Esophagus muscularis mucosa (tissue), 4 donors: ENCODE data around the gene SREBF1. TPM values are rescaled to one million over a fixed set of nuclear protein-coding genes. Genes with fewer than 3 reads are reported as not detected.

Source experiments
- DNase-seq: peaks from one replicate; pipeline ENCODE4 v3.0.0-alpha.2; 2017; ENCODE audit errors: extremely low spot score
- H3K27ac ChIP-seq, 4 donors: fragments of 200-600 bp; sonication (generic); replicated peaks in 1 of 4; 1 replicate in 3 of 4; 2 replicates in 1 of 4; pipeline ENCODE4 v1.5.1; 2016 to 2019; ENCODE audit warnings: mild to moderate bottlenecking in 1 of 4
- H3K27me3 ChIP-seq, 4 donors: fragments of 200-600 bp; sonication (generic); one replicate each; pipeline versions ENCODE4 v1.5.1 to v1.6.0; 2016 to 2019
- H3K36me3 ChIP-seq, 4 donors: fragments of 200-600 bp; sonication (generic); one replicate each; pipeline ENCODE4 v1.5.1; 2016 to 2019
- H3K4me1 ChIP-seq, 4 donors: fragments of 200-600 bp; sonication (generic); one replicate each; pipeline ENCODE4 v1.5.1; 2016 to 2019
- H3K4me3 ChIP-seq, 4 donors: fragments of 200-600 bp; sonication (generic); 1 replicate in 2 of 4; 2 replicates in 2 of 4; pipeline ENCODE4 v1.5.1; 2016 to 2019; ENCODE audit warnings: mild to moderate bottlenecking in 4 of 4, moderate library complexity in 1 of 4
- H3K9me3 ChIP-seq, 4 donors: fragments of 200-600 bp; sonication (generic); 1 replicate in 3 of 4; 2 replicates in 1 of 4; pipeline ENCODE4 v1.5.1; 2016 to 2019
- CTCF ChIP-seq, 3 experiments: fragments of 200-600 bp in 2 of 3; fragments of 450-650 bp in 1 of 3; sonication (generic) in 2 of 3; IDR thresholded peaks; one replicate each; pipeline ENCODE4 v1.5.1; 2017 to 2019; ENCODE audit warnings: antibody characterized with exemption in 3 of 3, mild to moderate bottlenecking in 2 of 3, moderate library complexity in 1 of 3
- EP300 ChIP-seq: sonication (generic); formaldehyde crosslinking; IDR thresholded peaks from one replicate; pipeline ENCODE4 v1.6.1; 2017; ENCODE audit warnings: antibody characterized with exemption
- POLR2A ChIP-seq: fragments of 450-650 bp; IDR thresholded peaks from one replicate; pipeline ENCODE4 v1.6.1; 2017; ENCODE audit warnings: antibody characterized with exemption, moderate library complexity, mild to moderate bottlenecking, low read depth
- POLR2AphosphoS5 ChIP-seq, 2 donors: sonication (generic); formaldehyde crosslinking; IDR thresholded peaks; one replicate each; pipeline ENCODE4 v1.6.1; 2017; ENCODE audit warnings: antibody characterized with exemption in 2 of 2
- WGBS: methylation state at CpG from one replicate; pipeline ENCODE4 v1.1.5; 2018; 5-methylcytosine and 5-hydroxymethylcytosine counted together
- intact Hi-C: fragments of 100-400 bp; cut with DNase I; formaldehyde crosslinking; loops from one replicate; pipeline ENCODE4 v1.15.1; 2023
- total RNA-seq, 4 donors: library from RNA; depleted of rRNA; stranded (reverse); fragments of >200 nt; gene quantifications; one replicate each; pipeline versions ENCODE4 v1.1.0 to v1.2.1, GENCODE V29; 2016

Gene SREBF1
- total RNA-seq, 4 donors from 2014 or later: 28.1 to 62.6 (median 39.7) TPM

- H3K4me3 ChIP-seq: peak overlapping the region in 2 of 4 donors; percentile 5 to 24
- H3K27ac ChIP-seq: peak overlapping the region; percentile 82 to 92 (median 86)
- H3K9me3 ChIP-seq: no peaks in the 10 kb centered on the region
- DNase-seq: no peak
- peaks cover 0 to 46% (median 38%) of the 10 kb centered on the region in 4 donors for H3K36me3 ChIP-seq
- intact Hi-C loops: no loop called here
- TF ChIP-seq POLR2A (no peak), POLR2AphosphoS5 (IDR thresholded peaks at IDR 0.05) (peak; percentile 11 to 72), EP300 (no peak), CTCF (IDR thresholded peaks at IDR 0.05) (no peak)
- whole genome bisulfite sequencing: 20% methylated on average over 5 of the region's 6 CpGs
- no peaks in the 10 kb centered on the region for H3K27me3 ChIP-seq
- H3K4me1 ChIP-seq: peaks cover 52 to 81% (median 65%) of the 10 kb centered on the region in 4 donors
Measured at GRCh38 chr17:17876959-17877528, 40.3 kb upstream of the SREBF1 start.

GRCh38 chr17:17874478-17874877, 37.7 kb upstream of the SREBF1 start:
- no peak for TF ChIP-seq POLR2AphosphoS5 (IDR thresholded peaks at IDR 0.05)
- no peak for TF ChIP-seq CTCF (IDR thresholded peaks at IDR 0.05)
- DNase-seq: no peak
- Histone ChIP-seq H3K9me3 (no peaks in the 10 kb centered on the region), H3K4me1 (peaks cover 49 to 80% (median 66%) of the 10 kb centered on the region in 4 donors), H3K36me3 (peaks cover 0 to 23% (median 15%) of the 10 kb centered on the region in 4 donors), H3K4me3 (no peak overlapping the region), H3K27me3 (no peaks in the 10 kb centered on the region), H3K27ac (peak overlapping the region; percentile 10 to 92 (median 83))
- intact Hi-C loops: no loop called here
- WGBS: 0% methylated on average over 1 of the region's 1 CpG

GRCh38 chr17:17873450-17873991, 36.7 kb upstream of the SREBF1 start:
- no peak for TF ChIP-seq POLR2A
- TF ChIP-seq CTCF (IDR thresholded peaks at IDR 0.05): no peak
- no peak for TF ChIP-seq POLR2AphosphoS5 (IDR thresholded peaks at IDR 0.05)
- no peak for TF ChIP-seq EP300
- WGBS: 81% methylated on average over 8 of the region's 8 CpGs
- H3K27me3 ChIP-seq: no peaks in the 10 kb centered on the region
- no peak for DNase-seq
- H3K36me3 ChIP-seq: peaks cover 0 to 13% (median 7%) of the 10 kb centered on the region in 4 donors
- H3K4me1 ChIP-seq: peaks cover 53 to 80% (median 70%) of the 10 kb centered on the region in 4 donors
- H3K27ac ChIP-seq: peak overlapping the region in 1 of 4 donors; percentile 82
- intact Hi-C loops: no loop called here
- no peak overlapping the region for H3K4me3 ChIP-seq
- no peaks in the 10 kb centered on the region for H3K9me3 ChIP-seq

GRCh38 chr17:17872547-17873345, 36.0 kb upstream of the SREBF1 start:
- Histone ChIP-seq H3K4me1 (peaks cover 53 to 80% (median 69%) of the 10 kb centered on the region in 4 donors), H3K27ac (no peak overlapping the region), H3K9me3 (no peaks in the 10 kb centered on the region), H3K27me3 (no peaks in the 10 kb centered on the region), H3K36me3 (peaks cover 0 to 16% (median 6%) of the 10 kb centered on the region in 4 donors), H3K4me3 (no peak overlapping the region)
- intact Hi-C loops: no loop called here
- DNase-seq: no peak
- TF ChIP-seq CTCF (IDR thresholded peaks at IDR 0.05) (no peak), POLR2AphosphoS5 (IDR thresholded peaks at IDR 0.05) (no peak), POLR2A (no peak), EP300 (no peak)
- 71% methylated on average over 9 of the region's 9 CpGs for WGBS
